ENCODE data around the gene CDKAL1. TPM values are rescaled to one million over a fixed set of nuclear protein-coding genes. Genes with fewer than 3 reads are reported as not detected.

Gene CDKAL1
- total RNA-seq, 1 experiment from 2014 or later = 20.6 TPM

DNA sequence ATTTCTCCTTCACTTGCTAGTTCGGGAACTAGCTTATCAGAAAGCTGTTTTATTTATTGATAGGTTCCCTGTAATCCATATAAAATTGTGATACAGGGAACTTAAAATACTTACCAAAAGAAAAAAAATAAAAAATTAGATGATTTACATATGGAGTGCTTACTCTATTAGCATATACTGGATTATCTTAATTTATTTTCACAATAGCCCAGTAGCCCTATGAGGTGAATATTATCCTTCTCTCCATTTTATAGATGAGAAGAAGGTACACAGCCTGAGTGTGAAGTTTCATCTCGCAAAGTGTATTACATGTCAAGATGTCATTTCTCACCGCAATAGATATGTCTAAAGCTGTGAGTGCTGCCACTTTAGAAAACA lies 463.5 kb downstream of the CDKAL1 start:
- Mint-ChIP-seq H3K36me3 (peaks cover 16% of the 10 kb centered on the region), H3K4me3 (no peak overlapping the region), H3K4me1 (peaks cover 44% of the 10 kb centered on the region), H3K9me3 (peaks cover 15% of the 10 kb centered on the region), H3K27me3 (ENCODE audit: low read depth) (no peaks in the 10 kb centered on the region; the same call in 1 of the 2 replicates), H3K27ac (no peak overlapping the region)
- CTCF ChIA-PET = no interaction called here
- DNase-seq (ENCODE audit: low spot score) (no peak), ATAC-seq (no peak)
- POLR2A ChIA-PET = no interaction called here
- TF ChIP-seq ZNF232 (CRISPR knock-in tag; IDR thresholded peaks at IDR 0.05) = no peak
- TF ChIP-seq, protein P1, sequence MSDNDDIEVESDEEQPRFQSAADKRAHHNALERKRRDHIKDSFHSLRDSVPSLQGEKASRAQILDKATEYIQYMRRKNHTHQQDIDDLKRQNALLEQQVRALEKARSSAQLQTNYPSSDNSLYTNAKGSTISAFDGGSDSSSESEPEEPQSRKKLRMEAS (CRISPR knock-in tag; IDR thresholded peaks at IDR 0.05) = no peak
- TF ChIP-seq, protein P2, sequence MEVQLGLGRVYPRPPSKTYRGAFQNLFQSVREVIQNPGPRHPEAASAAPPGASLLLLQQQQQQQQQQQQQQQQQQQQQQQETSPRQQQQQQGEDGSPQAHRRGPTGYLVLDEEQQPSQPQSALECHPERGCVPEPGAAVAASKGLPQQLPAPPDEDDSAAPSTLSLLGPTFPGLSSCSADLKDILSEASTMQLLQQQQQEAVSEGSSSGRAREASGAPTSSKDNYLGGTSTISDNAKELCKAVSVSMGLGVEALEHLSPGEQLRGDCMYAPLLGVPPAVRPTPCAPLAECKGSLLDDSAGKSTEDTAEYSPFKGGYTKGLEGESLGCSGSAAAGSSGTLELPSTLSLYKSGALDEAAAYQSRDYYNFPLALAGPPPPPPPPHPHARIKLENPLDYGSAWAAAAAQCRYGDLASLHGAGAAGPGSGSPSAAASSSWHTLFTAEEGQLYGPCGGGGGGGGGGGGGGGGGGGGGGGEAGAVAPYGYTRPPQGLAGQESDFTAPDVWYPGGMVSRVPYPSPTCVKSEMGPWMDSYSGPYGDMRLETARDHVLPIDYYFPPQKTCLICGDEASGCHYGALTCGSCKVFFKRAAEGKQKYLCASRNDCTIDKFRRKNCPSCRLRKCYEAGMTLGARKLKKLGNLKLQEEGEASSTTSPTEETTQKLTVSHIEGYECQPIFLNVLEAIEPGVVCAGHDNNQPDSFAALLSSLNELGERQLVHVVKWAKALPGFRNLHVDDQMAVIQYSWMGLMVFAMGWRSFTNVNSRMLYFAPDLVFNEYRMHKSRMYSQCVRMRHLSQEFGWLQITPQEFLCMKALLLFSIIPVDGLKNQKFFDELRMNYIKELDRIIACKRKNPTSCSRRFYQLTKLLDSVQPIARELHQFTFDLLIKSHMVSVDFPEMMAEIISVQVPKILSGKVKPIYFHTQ (CRISPR knock-in tag; IDR thresholded peaks at IDR 0.05) = no peak
- no peak for TF ChIP-seq PRRX2 (CRISPR knock-in tag; IDR thresholded peaks at IDR 0.05)
- no peak for TF ChIP-seq ESRRA (CRISPR knock-in tag; IDR thresholded peaks at IDR 0.05; ENCODE audit: borderline replicate concordance)
- TF ChIP-seq NFATC4 (CRISPR knock-in tag; IDR thresholded peaks at IDR 0.05) = no peak
- TF ChIP-seq, protein P3, sequence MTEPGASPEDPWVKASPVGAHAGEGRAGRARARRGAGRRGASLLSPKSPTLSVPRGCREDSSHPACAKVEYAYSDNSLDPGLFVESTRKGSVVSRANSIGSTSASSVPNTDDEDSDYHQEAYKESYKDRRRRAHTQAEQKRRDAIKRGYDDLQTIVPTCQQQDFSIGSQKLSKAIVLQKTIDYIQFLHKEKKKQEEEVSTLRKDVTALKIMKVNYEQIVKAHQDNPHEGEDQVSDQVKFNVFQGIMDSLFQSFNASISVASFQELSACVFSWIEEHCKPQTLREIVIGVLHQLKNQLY (CRISPR knock-in tag; IDR thresholded peaks at IDR 0.05) = no peak
- TF ChIP-seq MXD4 (CRISPR knock-in tag; IDR thresholded peaks at IDR 0.05; ENCODE audit: borderline replicate concordance) = no peak
- no peak for TF ChIP-seq ZNF416 (CRISPR knock-in tag; IDR thresholded peaks at IDR 0.05)
- TF ChIP-seq, protein P4, sequence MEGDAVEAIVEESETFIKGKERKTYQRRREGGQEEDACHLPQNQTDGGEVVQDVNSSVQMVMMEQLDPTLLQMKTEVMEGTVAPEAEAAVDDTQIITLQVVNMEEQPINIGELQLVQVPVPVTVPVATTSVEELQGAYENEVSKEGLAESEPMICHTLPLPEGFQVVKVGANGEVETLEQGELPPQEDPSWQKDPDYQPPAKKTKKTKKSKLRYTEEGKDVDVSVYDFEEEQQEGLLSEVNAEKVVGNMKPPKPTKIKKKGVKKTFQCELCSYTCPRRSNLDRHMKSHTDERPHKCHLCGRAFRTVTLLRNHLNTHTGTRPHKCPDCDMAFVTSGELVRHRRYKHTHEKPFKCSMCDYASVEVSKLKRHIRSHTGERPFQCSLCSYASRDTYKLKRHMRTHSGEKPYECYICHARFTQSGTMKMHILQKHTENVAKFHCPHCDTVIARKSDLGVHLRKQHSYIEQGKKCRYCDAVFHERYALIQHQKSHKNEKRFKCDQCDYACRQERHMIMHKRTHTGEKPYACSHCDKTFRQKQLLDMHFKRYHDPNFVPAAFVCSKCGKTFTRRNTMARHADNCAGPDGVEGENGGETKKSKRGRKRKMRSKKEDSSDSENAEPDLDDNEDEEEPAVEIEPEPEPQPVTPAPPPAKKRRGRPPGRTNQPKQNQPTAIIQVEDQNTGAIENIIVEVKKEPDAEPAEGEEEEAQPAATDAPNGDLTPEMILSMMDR (IDR thresholded peaks at IDR 0.05) = no peak
- TF ChIP-seq, protein P5, sequence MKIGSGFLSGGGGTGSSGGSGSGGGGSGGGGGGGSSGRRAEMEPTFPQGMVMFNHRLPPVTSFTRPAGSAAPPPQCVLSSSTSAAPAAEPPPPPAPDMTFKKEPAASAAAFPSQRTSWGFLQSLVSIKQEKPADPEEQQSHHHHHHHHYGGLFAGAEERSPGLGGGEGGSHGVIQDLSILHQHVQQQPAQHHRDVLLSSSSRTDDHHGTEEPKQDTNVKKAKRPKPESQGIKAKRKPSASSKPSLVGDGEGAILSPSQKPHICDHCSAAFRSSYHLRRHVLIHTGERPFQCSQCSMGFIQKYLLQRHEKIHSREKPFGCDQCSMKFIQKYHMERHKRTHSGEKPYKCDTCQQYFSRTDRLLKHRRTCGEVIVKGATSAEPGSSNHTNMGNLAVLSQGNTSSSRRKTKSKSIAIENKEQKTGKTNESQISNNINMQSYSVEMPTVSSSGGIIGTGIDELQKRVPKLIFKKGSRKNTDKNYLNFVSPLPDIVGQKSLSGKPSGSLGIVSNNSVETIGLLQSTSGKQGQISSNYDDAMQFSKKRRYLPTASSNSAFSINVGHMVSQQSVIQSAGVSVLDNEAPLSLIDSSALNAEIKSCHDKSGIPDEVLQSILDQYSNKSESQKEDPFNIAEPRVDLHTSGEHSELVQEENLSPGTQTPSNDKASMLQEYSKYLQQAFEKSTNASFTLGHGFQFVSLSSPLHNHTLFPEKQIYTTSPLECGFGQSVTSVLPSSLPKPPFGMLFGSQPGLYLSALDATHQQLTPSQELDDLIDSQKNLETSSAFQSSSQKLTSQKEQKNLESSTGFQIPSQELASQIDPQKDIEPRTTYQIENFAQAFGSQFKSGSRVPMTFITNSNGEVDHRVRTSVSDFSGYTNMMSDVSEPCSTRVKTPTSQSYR (CRISPR knock-in tag; IDR thresholded peaks at IDR 0.05) = no peak
- TF ChIP-seq, protein P6, sequence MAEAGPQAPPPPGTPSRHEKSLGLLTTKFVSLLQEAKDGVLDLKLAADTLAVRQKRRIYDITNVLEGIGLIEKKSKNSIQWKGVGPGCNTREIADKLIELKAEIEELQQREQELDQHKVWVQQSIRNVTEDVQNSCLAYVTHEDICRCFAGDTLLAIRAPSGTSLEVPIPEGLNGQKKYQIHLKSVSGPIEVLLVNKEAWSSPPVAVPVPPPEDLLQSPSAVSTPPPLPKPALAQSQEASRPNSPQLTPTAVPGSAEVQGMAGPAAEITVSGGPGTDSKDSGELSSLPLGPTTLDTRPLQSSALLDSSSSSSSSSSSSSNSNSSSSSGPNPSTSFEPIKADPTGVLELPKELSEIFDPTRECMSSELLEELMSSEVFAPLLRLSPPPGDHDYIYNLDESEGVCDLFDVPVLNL (CRISPR knock-in tag; IDR thresholded peaks at IDR 0.05; ENCODE audit: borderline replicate concordance, low read depth) = no peak
- no peak for TF ChIP-seq CREM (CRISPR knock-in tag; IDR thresholded peaks at IDR 0.05)
- TF ChIP-seq, protein P7, sequence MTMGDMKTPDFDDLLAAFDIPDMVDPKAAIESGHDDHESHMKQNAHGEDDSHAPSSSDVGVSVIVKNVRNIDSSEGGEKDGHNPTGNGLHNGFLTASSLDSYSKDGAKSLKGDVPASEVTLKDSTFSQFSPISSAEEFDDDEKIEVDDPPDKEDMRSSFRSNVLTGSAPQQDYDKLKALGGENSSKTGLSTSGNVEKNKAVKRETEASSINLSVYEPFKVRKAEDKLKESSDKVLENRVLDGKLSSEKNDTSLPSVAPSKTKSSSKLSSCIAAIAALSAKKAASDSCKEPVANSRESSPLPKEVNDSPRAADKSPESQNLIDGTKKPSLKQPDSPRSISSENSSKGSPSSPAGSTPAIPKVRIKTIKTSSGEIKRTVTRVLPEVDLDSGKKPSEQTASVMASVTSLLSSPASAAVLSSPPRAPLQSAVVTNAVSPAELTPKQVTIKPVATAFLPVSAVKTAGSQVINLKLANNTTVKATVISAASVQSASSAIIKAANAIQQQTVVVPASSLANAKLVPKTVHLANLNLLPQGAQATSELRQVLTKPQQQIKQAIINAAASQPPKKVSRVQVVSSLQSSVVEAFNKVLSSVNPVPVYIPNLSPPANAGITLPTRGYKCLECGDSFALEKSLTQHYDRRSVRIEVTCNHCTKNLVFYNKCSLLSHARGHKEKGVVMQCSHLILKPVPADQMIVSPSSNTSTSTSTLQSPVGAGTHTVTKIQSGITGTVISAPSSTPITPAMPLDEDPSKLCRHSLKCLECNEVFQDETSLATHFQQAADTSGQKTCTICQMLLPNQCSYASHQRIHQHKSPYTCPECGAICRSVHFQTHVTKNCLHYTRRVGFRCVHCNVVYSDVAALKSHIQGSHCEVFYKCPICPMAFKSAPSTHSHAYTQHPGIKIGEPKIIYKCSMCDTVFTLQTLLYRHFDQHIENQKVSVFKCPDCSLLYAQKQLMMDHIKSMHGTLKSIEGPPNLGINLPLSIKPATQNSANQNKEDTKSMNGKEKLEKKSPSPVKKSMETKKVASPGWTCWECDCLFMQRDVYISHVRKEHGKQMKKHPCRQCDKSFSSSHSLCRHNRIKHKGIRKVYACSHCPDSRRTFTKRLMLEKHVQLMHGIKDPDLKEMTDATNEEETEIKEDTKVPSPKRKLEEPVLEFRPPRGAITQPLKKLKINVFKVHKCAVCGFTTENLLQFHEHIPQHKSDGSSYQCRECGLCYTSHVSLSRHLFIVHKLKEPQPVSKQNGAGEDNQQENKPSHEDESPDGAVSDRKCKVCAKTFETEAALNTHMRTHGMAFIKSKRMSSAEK (CRISPR knock-in tag; IDR thresholded peaks at IDR 0.05; ENCODE audit: borderline replicate concordance) = no peak
- TF ChIP-seq, protein P8, sequence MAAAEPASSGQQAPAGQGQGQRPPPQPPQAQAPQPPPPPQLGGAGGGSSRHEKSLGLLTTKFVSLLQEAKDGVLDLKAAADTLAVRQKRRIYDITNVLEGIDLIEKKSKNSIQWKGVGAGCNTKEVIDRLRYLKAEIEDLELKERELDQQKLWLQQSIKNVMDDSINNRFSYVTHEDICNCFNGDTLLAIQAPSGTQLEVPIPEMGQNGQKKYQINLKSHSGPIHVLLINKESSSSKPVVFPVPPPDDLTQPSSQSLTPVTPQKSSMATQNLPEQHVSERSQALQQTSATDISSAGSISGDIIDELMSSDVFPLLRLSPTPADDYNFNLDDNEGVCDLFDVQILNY (CRISPR knock-in tag; IDR thresholded peaks at IDR 0.05) = no peak
